Measurements from ENCODE around the gene PDLIM1. TPM values are rescaled to one million over a fixed set of nuclear protein-coding genes. Genes with fewer than 3 reads are reported as not detected.

PDLIM1 gene
- total and polyA plus RNA-seq, 2 of the 13 experiments (the other 11 are each of a cell fraction or from before 2014, with no cell fraction given): 119 to 123 TPM

GRCh38 chr10:95335933-95336699, 45.3 kb upstream of the PDLIM1 start (continued):
- TF ChIP-seq, protein P1, sequence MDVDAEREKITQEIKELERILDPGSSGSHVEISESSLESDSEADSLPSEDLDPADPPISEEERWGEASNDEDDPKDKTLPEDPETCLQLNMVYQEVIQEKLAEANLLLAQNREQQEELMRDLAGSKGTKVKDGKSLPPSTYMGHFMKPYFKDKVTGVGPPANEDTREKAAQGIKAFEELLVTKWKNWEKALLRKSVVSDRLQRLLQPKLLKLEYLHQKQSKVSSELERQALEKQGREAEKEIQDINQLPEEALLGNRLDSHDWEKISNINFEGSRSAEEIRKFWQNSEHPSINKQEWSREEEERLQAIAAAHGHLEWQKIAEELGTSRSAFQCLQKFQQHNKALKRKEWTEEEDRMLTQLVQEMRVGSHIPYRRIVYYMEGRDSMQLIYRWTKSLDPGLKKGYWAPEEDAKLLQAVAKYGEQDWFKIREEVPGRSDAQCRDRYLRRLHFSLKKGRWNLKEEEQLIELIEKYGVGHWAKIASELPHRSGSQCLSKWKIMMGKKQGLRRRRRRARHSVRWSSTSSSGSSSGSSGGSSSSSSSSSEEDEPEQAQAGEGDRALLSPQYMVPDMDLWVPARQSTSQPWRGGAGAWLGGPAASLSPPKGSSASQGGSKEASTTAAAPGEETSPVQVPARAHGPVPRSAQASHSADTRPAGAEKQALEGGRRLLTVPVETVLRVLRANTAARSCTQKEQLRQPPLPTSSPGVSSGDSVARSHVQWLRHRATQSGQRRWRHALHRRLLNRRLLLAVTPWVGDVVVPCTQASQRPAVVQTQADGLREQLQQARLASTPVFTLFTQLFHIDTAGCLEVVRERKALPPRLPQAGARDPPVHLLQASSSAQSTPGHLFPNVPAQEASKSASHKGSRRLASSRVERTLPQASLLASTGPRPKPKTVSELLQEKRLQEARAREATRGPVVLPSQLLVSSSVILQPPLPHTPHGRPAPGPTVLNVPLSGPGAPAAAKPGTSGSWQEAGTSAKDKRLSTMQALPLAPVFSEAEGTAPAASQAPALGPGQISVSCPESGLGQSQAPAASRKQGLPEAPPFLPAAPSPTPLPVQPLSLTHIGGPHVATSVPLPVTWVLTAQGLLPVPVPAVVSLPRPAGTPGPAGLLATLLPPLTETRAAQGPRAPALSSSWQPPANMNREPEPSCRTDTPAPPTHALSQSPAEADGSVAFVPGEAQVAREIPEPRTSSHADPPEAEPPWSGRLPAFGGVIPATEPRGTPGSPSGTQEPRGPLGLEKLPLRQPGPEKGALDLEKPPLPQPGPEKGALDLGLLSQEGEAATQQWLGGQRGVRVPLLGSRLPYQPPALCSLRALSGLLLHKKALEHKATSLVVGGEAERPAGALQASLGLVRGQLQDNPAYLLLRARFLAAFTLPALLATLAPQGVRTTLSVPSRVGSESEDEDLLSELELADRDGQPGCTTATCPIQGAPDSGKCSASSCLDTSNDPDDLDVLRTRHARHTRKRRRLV (CRISPR knock-in tag; IDR thresholded peaks at IDR 0.05): no peak
- TF ChIP-seq GABPA (IDR thresholded peaks at IDR 0.05; ENCODE audit: low read depth, low read length) (no peak), GABPA (CRISPR knock-in tag; IDR thresholded peaks at IDR 0.05; ENCODE audit: low read depth) (no peak), ZEB1 (IDR thresholded peaks at IDR 0.05; ENCODE audit: insufficient replicate concordance, low read depth) (no peak), POLR2G (IDR thresholded peaks at IDR 0.05; ENCODE audit: low read depth, low read length) (no peak), ZNF232 (CRISPR knock-in tag; IDR thresholded peaks at IDR 0.05; ENCODE audit: borderline replicate concordance) (no peak), ZNF383 (CRISPR knock-in tag; IDR thresholded peaks at IDR 0.05; ENCODE audit: borderline replicate concordance) (no peak), KDM1A (CRISPR knock-in tag; IDR thresholded peaks at IDR 0.05) (no peak), SALL2 (CRISPR knock-in tag; IDR thresholded peaks at IDR 0.05) (no peak), NR2C2 (CRISPR knock-in tag; IDR thresholded peaks at IDR 0.05; ENCODE audit: borderline replicate concordance) (no peak), ZNF687 (CRISPR knock-in tag; IDR thresholded peaks at IDR 0.05) (peak; percentile 70), CAMTA2 (CRISPR knock-in tag; IDR thresholded peaks at IDR 0.05; ENCODE audit: borderline replicate concordance) (no peak), RXRA (CRISPR knock-in tag; IDR thresholded peaks at IDR 0.05) (peak; percentile 85; the same call in 1 of the 2 replicates), ZBTB38 (CRISPR knock-in tag; IDR thresholded peaks at IDR 0.05) (no peak; the same call in 1 of the 2 replicates), ATAD3A (CRISPR knock-in tag; IDR thresholded peaks at IDR 0.05) (no peak), MYPOP (CRISPR knock-in tag; IDR thresholded peaks at IDR 0.05) (no peak), ZBTB25 (CRISPR knock-in tag; IDR thresholded peaks at IDR 0.05) (no peak)
